GM15510 (cell line): ENCODE results near the gene SRXN1.

ENCODE experiments used
- POLR2A ChIP-seq: IDR thresholded peaks from 3 replicates; pipeline ENCODE4 v1.6.1; 2011; ENCODE audit warnings: borderline replicate concordance; ENCODE audit not compliant: insufficient read length; ENCODE audit errors: extremely low read depth

Gene SRXN1

GRCh38 chr20:650281-650680 lies 2.7 kb downstream of the SRXN1 start:
- TF ChIP-seq POLR2A: no peak

DNA sequence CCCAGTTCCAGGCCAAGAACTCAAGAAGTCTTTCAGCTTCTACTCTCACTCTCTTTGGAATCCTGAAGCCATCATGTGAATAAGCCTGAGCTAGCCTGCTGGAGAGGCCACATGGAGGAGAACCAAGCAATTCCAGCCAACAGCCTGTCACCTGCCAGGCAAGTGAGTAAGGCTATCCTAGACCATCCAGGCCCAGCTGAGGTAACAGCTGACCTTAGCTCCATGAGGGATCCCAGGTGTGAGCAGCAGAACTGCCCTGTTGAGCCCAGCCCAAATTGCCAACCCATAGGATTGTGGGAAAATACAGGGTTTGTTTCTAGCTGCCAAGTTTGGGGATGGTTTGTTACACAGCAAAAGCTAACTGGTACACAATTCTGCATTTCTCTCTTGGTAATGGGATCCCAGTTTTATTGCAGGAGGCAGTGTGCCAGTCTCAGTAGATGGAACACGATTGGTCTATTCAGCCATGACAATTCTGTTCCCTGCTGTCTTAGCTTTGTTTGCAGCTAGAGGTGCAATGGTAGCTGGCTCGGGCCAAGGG lies 5.5 kb downstream of the SRXN1 start:
- TF ChIP-seq POLR2A: no peak

GRCh38 chr20:646868-647233 lies 6.1 kb downstream of the SRXN1 start:
- TF ChIP-seq POLR2A: no peak

DNA sequence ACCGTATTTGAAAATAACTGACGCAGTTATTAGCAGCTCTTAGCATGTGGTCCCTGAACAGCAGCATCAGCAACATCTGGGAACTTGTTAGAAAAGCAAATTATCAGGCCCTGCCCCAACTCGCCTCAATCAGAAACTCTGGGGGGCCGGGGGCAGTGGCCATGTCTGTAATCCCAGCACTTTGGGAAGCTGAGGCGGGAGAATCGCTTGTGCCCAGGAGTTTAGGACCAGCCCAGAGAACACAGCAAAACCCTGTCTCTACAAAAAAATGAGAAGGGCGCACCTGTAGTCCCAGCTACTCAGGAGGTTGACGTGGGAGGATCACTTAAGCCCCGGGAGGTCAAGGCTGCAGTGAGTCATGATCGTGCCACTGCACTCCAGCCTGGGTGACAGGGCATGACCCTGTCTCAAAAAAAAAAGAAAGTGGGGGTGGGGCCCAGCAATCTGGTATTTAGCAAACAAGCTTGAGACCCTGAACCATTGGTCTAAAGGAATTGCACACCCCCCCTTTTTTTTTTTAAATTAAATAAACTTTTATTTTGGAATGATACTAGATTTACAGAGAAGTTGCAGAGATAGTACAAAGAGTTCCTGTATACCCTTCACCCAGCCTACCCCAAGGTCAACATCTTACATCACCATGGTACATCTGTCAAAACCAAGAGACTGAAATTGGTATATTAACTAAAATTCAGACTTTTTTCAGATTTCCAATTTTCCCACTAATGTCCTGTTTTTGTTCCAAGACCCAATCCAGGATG lies 6.7 kb downstream of the SRXN1 start:
- TF ChIP-seq POLR2A: no peak

DNA sequence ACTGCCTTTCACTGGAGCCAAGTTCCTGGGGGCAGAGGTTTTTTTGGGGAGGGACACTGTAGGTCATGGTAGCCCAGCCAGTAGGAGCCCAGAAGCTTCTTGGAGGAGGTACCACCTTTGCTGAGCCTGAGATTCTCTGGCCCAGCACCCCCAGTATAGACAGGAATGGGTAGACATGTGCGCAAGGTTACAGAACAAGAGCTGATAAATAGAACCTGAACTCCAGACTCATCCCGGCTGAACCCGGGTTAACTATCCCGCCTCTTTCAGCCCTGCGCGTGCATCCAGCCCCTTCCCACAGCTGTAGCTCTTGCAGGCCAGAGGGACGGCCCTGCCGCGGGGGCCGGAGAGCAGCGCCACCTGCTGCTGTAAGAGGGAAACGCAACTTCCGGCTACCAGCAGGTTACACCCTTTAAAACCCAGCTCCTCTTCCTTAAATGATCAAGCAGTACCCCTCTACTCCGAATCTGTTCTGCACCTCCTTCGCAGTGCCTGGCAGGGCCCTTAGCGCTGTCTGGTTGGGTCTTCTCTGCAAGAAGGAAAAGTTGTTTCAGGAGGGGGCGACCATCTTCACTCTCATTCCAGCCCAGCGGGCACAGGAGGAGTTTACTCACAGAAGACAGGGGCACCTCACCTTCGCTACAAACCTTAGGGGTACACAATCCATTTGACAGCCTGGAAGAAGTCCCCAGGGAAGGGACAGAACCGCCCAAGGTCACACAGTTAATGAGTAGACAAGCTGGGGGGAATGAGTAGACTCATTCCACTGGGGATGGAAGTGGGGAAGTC lies 7.5 kb downstream of the SRXN1 start:
- TF ChIP-seq POLR2A: no peak

- TF ChIP-seq POLR2A: no peak
These were observed 8.2 kb downstream of the SRXN1 start for GRCh38 chr20:644692-645317.

DNA sequence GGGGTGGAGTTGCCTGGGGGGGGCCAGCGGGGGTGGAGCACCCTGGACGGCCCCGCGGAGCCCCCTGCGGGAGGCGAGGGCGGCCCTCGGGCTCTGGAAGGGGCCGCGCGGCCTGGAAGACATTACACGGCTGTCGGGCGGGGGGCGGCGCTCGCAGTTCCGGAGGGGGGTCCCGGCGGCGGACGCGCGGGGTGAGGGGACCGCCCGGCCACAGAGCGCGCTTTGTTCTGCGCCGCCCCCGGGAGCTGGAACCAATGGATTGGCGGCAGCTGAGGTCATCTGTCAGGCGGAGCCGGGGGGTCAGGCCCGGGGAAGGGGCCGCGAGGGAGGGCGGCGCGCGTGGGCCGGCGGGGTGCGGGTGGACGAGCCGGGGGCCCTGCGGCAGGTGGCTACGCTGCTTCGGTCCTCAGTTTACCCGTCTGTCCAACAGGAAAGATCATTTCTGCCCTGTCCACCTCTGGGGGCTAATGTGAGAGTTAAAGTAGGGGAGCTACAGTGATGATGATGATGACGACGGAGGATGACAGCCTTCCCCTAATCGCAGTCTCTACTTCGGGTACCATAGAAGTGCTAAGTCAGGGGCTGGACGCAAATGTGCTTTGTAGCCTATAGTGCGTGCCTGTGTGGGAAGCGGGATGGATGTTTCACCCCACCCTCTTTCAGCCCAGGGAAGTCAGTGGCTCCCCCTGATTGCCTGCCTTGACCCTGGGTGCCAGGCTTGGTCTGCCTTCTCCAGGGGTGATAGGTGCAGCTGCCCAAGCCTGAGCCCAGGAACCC lies 10.4 kb downstream of the SRXN1 start:
- no peak for TF ChIP-seq POLR2A

- TF ChIP-seq POLR2A: no peak
These were observed 11.5 kb downstream of the SRXN1 start for GRCh38 chr20:641516-641875.

- TF ChIP-seq POLR2A: no peak
These were observed 12.1 kb downstream of the SRXN1 start for GRCh38 chr20:640674-641515.

DNA sequence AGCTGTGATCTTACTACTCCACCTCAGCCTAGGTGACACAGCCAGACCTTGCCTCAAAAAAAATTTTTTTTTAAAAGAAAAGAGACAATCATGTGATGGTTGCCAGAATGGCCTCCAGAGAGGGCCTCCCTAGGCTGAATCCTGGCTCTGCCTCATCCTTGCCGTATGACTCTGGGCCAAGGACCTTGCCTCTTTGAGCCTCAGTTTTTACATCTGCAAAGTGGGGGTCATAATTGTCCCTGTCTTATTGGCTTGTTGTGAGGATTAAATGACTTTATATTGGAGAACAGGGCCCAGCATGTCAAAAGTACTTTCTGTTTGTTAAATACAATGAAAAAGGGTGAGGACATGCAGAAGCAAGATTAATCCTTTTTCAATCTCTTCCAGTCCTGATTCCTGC lies 14.4 kb downstream of the SRXN1 start:
- TF ChIP-seq POLR2A: no peak

GRCh38 chr20:637559-637958 lies 15.4 kb downstream of the SRXN1 start:
- no peak for TF ChIP-seq POLR2A

DNA sequence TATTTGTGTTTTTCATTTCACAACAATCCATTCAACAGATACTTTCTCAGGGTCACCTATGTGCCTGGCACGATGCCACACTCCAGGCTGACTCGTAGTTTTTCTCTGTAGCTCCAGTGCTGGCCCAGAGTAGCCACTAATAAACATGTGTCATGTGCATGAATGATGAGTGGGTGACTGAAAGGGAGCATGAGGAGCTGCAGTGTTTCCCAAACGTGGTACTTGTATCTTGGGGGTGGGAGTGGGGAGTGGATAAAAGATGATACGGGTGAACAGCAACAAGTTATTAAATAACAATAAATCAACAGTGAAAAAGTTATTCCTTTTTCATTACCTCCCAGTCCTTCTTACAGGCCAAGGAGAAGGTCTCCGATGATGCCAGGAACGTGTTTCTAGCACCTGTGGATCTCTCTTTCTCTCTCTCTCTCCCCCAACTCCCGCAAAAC lies 17.1 kb downstream of the SRXN1 start:
- no peak for TF ChIP-seq POLR2A

DNA sequence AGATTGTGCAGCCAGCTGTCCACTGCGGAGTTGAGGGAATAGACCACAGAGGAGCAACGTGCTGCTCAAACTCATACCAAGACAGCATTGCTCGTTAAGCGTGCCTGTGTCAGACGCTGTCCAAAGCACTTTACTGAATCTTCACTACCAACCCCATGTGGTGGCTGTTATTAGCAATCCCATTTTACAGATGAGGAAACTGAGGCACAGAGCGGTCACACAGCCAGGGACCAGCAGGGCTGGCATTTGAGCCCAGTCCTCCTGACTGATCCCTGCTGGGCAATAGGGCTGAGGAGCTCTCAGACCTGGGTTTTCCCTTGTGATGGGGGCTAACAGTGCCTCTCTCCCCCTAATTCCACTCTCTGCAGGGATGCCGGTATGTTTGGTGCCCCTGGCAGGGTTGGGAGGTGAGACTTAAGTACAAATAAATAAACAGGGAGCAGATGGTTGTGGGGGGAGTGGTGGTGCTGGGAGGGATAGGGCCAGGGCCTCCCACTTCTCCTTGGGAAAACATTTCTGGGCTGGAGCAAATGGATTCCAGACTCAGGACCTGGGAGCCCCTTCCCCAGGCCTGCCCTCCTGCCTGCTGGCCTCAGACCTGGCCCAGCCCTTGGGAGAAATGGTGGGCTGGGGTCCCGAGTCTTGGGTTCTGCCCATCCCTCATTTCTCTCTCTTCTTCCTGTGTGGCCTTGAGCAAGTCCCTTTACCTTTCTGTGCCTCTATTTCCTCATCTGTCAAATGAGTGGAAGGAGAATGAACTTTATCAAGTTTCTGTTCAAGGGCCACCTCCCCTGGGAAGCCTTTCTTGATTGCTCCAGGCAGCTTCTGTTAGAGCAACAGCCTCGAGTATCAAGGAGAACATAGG lies 17.7 kb downstream of the SRXN1 start:
- no peak for TF ChIP-seq POLR2A
